ENCODE data around the gene LRRC3.

Gene LRRC3

DNA sequence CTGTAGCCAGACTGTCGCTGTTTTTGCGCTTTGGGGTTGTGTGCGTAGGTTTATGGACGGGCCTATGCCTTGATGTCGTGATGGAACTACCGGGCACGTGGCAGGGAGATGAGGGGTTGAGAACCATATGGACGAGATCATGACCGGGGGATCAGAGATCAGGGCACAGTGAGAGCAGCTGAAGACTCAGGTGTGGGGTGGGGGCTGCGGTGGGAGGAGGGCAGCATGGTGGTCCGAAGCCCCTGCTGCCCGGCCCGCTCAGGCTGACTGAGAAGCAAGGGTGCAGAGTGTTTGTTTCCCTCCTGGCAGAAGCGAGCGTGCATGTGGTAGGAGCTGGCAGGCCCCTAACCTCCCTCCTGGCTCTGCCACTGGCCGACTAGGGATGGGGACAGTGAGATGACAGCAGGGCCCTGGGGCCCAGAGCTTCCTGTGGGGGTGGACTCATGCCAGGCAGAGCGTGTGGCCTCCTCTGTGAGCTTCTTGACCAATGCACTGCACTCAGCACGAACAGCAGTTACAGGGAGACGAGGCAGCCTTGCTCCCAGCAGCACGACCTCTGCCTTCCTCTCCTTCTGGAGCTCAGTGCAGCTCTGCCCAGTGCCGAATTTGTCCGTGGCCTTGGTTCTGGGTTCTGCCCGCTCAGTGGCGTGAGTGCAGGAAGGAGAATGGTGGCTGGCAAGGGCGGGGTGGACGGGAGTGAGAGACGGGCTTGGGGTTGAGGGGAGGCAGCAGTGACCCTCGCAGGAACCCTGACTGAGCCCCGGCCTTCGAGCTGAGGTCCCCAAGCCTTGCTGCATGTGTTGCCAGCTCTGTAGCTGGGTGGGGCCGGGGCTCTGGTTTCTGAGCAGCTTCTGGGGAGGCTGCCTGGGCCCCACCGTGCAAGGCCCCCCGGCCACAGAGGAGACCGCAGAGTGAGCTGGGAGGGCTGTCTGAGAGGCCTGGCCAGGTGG, 22.2 kb upstream of the LRRC3 start:
- no peak overlapping the region for H3K4me3 ChIP-seq (ENCODE audit: low read depth, low read length)
- no peak for DNase-seq (ENCODE audit: low read depth)
- TF ChIP-seq, protein P1, sequence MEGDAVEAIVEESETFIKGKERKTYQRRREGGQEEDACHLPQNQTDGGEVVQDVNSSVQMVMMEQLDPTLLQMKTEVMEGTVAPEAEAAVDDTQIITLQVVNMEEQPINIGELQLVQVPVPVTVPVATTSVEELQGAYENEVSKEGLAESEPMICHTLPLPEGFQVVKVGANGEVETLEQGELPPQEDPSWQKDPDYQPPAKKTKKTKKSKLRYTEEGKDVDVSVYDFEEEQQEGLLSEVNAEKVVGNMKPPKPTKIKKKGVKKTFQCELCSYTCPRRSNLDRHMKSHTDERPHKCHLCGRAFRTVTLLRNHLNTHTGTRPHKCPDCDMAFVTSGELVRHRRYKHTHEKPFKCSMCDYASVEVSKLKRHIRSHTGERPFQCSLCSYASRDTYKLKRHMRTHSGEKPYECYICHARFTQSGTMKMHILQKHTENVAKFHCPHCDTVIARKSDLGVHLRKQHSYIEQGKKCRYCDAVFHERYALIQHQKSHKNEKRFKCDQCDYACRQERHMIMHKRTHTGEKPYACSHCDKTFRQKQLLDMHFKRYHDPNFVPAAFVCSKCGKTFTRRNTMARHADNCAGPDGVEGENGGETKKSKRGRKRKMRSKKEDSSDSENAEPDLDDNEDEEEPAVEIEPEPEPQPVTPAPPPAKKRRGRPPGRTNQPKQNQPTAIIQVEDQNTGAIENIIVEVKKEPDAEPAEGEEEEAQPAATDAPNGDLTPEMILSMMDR (IDR thresholded peaks at IDR 0.05; ENCODE audit: control insufficient read depth, extremely low read depth, insufficient read depth) = no peak

- no peak for DNase-seq (ENCODE audit: low read depth)
These were observed 21.3 kb upstream of the LRRC3 start for GRCh38 chr21:44433791-44434567.

DNA sequence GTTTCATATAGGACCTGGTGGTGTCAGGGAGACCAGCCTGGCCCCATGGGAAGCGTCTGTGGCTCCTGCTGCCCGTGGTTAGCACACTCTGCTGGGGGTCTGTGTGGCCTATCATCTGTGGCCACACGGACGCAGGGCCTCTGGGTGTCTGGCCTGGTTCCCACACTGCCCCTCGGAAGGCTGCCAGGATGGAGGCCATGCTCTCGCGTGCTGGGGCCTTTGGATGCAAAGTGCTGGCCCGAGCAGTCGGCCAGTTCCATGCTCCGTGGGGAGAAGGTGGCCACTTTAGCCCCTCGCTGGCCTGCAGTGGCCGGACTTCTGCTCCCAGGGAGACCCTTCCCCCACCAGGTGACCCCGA, 20.8 kb upstream of the LRRC3 start:
- DNase-seq (ENCODE audit: low read depth) = no peak
- H3K4me3 ChIP-seq (ENCODE audit: low read depth, low read length) = no peak overlapping the region
- TF ChIP-seq, protein P1 (IDR thresholded peaks at IDR 0.05; ENCODE audit: control insufficient read depth, extremely low read depth, insufficient read depth) = no peak

More at GRCh38 chr21:44433791-44434567, 21.3 kb upstream of the LRRC3 start:
- TF ChIP-seq, protein P1 (IDR thresholded peaks at IDR 0.05; ENCODE audit: control insufficient read depth, extremely low read depth, insufficient read depth) = no peak
- no peak overlapping the region for H3K4me3 ChIP-seq (ENCODE audit: low read depth, low read length)

DNA sequence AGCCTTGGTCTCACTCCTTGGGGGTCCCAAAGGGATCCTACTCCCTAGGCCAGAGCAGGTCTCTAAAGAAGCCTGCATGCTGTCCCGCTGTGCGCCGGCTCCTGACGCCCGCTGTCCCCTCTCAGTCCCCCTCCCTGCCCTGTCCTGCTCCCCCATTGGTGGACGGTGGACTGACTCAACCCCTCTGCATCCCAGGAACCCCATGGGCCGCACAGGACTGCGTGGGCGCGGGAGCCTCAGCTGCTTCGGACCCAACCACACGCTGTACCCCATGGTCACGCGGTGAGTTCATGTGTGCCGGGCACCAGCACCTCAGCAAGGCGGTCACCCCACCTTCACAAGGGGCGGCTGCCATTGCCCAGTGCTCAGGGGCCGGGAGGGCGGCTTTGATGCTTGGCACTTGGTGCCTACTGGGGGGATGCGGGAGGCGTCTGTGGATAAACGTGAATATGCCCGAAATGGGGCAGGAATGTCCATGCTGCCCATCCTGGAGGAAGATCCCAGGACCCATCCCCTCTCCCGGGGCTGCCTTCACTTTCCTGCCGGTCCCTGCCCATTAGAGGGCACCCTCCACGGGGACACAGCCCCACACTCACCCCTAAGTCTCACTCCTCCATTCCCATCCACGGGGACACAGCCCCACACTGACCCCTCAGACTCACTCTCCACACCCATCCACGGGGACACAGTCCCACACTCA, 20.2 kb upstream of the LRRC3 start:
- H3K4me3 ChIP-seq (ENCODE audit: low read depth, low read length) = no peak overlapping the region
- TF ChIP-seq, protein P1 (IDR thresholded peaks at IDR 0.05; ENCODE audit: control insufficient read depth, extremely low read depth, insufficient read depth) = no peak
- no peak for DNase-seq (ENCODE audit: low read depth)

DNA sequence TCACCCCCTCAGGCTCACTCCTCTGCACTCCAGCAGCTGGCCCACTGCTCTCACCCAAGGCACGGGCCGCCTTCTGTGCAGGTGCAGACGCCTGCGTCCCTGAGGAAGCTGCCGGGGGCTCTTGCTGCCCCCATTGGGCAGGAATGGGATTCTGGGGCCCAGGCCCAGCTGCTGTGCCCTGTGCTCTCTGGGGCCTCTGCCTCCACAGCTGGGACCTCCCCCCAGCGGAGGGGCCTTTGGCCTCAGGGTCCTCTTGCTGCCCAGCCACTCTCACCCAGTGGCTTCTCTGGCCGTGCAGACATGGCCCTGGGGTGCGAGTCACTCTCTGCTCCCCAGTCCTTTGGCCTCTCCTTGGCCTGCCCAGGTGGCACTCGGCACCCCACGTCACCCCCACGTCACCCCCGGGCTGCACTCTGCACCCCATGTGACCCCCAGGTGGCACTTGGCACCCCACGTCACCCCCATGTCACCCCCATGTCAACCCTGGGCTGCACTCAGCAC, 19.1 kb upstream of the LRRC3 start:
- no peak overlapping the region for H3K4me3 ChIP-seq (ENCODE audit: low read depth, low read length)
- DNase-seq (ENCODE audit: low read depth) = no peak
- TF ChIP-seq, protein P1 (IDR thresholded peaks at IDR 0.05; ENCODE audit: control insufficient read depth, extremely low read depth, insufficient read depth) = no peak

DNA sequence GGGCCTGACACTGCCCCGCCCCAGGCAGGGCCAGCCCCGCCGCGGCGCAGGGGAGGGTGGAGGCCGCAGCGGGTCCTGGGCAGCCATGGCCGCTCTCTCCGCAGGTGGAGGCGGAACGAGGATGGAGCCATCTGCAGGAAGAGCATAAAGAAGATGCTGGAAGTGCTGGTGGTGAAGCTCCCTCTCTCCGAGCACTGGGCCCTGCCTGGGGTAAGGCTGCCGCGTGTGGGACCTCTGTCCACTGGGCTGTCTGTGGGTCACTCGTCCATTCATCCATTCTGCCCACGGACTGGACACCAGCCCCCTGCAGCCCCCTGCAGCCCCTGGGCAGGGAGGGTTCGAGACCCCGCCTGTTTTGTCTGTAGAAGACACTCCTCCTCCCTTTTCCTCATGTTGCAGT, 18.4 kb upstream of the LRRC3 start:
- no peak overlapping the region for H3K4me3 ChIP-seq (ENCODE audit: low read depth, low read length)
- no peak for DNase-seq (ENCODE audit: low read depth)
- TF ChIP-seq, protein P1 (IDR thresholded peaks at IDR 0.05; ENCODE audit: control insufficient read depth, extremely low read depth, insufficient read depth) = no peak
